Stimulated activated CD8-positive, alpha-beta memory T cell treated with anti-CD3 and anti-CD28 coated beads, Interleukin-2, amount 100 ng/mL, for 1 hour (primary cell): ENCODE measurements around the gene OSTC.
"Not testable (repeated sequence)": the region's sequence is repeated elsewhere in the genome, so short reads cannot be mapped to it uniquely, and the experiment has no call there.

Experiments used
- DNase-seq, 2 donors: peaks; one replicate each; pipeline ENCODE4 v3.0.0-alpha.2; 2020; ENCODE audit warnings: low read depth in 2 of 2

OSTC gene

DNA sequence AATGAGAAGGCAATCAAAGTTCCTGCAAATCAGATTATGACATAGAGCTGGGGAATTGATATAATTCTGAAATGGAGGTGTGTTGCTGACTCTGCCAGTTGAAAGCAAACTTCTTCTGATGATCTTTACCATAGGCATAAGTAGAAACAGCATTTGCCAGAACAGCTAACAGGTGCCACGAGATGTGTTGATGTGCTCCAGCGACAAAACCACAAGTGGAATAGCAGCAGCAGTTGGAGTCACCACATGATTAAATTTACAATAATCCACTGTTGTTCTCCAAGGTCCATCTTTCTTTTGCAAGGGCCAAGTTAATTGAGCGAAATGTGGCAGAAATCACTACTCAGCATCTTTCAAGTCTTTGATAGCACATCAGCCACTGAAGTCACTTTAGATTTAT is 3.7 kb upstream of the OSTC start:
- DNase-seq: no peak

DNA sequence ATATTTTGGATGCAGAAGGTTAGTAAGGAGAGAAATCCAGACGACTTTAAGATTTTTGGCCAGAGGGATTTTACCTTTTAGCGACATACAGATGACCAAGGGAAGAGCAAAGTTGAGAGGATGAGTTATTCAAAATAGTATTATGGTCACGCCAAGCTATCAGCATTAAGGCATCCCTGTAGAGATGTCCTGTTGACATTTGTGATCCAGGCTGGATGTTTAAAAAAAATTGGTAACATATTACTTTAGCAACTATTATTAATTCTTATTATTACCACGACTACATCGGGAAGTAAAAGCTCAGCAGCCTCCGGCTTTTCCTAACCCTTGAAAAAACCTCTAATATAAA is 562 bp upstream of the OSTC start:
- DNase-seq: no peak

DNA sequence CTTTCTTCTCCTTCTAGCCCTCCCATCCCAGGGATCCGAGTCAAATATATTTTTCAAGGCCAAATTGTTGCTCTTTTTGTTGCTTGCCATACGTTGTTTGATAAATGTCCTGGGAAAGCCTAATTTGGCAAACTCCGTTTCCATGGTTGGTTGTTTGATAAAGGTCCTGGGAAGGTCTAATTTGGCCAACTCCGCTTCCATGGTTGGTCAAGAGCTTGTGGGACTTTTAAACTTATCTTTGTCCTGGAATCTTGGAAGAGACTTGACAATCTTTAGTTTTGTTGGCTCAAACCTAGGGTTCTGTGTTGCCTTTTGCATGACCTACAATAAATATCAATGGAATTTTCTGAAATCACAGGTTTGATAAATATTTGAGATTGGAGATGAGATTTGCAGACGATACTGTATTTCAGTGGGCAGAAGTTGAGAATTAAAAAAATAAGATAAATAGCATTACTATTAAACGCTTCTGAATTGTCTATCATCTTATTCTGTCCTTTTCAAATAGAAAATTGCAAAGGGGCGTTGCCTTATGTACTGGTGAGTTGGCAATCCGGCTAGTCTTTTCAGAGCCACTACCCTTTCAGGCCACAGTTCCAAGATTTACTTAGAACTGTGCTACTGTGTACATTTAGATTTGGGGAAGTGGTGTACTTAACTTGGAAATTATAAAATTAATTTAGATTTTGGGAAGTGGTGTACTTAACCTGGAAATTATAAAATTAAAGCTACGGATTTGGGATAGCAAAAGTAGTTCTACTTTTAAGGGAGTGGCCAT is 804 bp downstream of the OSTC start:
- DNase-seq: no peak

DNA sequence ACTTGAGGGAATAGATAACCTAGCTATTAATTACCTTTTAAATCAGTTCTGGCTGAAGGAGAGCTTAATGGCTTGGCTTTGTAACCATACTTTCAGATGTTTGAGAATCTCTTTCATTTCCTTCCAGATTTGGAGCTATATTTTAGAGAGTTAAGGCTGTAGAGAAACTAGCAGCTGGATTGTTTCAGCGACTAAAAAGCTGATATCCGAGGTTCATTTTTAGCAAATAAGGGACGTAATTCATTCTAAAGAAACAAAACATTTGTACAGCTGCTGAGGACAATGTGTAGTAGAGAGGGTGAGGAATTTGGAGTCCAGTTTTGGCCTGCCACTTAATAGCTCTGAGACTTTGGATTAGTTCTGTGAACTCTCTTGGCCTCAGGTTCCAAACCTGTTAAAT is 12.2 kb downstream of the OSTC start:
- no peak for DNase-seq

DNA sequence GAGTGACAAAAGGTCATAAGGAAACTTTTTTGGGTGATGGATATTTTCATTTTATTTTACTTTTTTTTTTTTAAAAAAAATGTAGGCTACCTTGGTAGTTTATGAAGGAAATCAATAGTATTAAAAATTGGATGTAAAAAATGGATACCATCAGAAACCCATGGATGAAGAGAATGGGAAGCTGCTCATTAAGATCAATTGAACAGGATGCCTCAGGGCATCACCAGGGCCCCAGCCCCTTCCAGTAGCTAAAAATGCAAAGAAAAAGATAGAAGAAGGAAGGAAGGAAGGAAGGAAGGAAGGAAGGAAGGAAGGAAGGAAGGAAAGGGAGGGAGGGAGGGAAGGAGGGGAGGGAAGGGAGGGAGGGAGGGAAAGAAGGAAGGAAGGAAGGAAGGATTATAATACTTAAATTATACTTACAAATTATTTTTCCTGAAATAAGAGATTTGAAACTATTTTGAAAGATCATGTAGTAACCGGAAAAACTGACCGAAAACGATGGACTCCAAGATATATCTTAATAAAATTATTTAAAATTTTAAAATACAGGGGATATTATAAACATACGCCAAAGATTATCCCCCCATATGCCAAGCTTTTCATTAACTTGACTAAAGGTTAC is 24.1 kb downstream of the OSTC start:
- DNase-seq: no peak

DNA sequence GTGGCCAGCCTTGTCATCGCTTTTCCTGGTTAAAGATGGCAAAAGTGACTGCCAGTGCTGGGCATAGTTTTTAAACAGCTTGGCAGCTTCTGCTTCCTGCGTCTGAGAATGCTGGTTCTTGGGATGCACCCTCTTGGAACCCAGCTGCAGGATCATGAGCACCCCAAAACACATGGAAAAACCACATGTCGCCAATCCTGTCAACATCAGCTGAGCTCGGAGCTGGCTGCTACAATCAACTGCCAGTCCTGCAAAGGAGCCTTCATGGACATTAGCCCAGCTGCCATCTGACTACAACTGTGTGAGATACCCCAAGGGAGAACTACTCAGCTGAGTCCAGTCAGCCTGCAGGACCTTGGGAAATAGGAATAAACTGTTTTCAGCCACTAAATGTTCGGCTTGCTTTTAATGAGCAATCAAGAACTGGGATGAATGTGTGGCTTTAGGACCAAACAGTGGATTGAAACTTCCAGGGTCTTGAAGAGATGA is 31.0 kb downstream of the OSTC start:
- no peak for DNase-seq

DNA sequence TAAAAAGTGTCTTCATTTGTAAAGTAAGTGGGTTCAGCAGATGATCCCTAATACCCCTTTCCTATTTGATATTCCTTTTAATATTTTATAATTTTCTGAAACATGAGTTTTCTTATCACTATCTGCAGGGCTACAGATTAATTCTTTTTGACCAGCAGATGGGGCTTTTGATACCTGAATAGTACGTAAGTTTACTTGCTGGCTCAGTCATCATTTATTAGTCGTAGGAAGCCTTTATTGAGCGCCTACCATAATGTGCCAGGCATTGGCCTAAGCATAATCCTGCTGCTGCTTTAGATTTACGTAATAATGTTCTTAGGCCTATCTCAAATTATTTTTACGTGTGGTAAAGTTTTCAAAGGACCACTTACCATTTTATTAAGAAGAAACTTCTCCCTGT is 33.1 kb downstream of the OSTC start:
- DNase-seq: no peak

DNA sequence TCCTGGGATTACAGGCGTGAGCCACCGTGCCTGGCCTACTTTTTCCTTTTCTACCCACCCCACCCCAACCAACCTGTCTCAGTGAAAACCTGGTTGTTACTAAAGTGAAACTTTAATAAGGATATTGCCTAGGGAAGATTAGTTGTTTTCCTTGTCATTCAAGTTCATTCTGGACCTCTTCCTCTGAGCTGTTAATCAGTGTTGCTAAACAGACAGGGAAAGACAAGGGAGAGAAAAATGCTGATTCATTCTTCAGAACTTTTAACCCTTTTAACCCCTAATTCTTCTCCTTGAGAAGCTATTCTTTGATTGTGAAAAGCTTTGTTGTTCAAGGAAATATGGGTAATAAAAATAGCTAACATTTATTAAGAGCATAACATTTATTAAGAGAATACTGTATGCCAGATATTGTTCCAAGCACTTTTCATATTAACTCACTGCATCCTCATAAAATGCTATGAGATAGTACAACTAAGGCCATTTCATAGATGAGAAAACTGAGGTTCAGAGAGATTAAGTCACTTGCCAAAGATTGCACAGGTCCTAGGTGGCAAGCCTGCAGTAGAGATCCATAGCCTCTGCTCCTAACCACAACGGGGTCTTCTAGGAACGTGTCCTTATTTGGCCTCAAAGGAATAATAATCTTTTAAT is 34.8 kb downstream of the OSTC start:
- no peak for DNase-seq

DNA sequence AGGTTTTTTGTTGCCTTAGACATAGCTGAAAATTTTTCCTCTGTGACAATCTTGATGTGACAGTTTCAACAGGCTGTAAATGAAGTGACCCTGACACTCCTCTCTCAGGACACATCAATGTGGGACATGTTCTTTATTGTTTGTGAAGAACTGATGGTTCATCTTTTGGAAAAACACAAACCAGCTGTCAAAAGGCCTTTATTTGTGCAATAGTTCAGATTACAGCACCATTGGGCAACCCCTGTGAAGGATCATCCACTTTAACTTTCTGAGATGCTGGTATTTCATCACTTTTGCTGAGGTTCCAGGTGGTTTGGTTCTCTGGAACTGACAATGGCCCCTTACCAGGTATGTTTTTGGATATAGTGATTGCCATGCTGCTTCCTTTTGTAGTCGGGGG is 40.3 kb downstream of the OSTC start:
- DNase-seq: no peak

DNA sequence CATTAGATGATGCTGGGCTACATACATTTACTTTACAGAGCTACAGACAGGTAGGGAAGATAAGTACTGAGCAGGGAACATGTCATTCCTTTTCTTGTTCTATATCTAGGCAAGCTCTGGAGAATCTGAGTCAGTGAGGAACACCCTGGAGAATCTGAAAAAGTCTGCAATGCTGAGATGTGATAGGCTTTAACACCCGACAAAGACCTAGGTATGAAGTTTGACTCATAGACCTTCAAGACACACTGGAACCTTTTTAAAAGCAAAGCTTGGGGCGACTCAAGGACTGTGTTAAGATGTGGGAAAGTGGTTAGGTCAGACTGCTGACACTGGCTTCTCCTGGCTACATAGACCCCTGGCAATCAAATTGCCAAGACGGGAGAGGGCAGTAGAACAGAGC is 42.8 kb downstream of the OSTC start:
- DNase-seq: no peak

DNA sequence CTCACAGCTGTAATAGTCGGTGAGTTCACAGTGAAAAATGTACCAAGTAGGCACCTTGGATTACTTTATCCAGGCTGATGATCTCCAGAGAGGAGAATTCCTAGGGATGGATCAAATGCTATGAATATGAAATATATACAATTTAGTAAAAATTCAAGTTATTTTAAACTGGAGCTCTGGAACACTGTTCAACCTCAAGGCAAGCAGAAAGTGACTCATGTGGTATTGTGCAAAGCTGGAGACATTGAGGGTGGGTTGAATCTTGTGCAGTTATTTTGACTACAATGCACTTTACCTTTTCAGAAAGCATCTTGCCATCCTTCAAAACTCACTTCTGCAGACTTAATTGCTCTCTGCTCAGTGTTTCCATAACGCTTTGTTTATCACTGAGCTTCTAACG is 43.4 kb downstream of the OSTC start:
- no peak for DNase-seq

DNA sequence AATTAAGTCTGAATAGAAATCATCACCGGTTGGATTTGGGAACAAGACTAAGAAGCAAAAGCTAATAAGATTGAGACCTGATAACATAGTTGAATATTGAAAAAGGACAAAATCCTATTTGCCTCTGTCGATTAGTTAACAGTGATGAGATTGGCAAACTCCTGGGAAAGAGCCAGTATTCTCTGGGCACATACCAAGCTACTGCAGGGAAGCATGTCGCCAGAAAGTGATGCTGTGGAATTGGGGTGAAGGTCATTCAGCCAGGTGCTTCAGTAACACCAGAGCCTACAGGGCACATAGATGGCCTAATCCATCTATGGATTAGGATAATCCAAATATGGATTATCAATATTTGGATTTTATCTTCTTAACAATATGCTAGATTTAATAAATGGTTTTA is 44.0 kb downstream of the OSTC start:
- DNase-seq: no peak

DNA sequence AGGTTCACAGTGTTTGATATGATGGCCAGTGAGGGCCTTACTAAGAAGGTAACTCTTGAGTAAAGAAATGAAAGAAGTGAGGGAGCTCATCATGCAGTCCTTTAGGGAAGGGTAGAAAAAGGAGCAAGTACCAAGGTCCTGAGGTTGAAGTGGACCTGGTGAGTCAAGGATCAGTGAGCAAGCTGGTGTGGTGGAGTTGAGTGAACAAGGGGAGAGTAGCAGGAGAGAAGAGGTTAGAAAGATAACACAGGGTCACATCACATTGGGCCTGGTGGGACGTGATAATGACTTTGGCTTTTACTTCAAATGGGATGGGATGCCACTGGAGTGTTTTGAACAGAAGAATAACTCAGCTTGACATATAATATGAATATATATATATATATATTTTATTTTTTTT is 44.7 kb downstream of the OSTC start:
- no peak for DNase-seq

DNA sequence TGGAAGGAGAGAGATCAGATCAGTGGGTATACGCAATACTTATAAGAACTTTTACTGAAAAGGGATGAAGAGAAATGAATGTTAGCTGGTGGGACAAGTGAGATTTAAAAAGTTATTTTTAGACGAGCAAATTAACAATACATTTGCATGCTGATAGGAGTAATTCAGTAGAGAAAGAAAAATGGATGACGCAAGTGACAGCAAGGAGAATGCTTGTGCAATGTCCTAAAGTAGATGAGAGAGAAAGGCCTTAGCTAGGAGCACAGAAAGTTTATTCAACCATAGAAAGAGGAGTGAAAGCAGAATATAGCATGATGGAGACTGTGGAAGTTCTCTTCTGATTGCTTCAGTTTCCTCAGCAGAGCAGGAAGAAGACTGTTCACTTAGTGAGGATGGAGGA is 45.8 kb downstream of the OSTC start:
- DNase-seq: no peak

DNA sequence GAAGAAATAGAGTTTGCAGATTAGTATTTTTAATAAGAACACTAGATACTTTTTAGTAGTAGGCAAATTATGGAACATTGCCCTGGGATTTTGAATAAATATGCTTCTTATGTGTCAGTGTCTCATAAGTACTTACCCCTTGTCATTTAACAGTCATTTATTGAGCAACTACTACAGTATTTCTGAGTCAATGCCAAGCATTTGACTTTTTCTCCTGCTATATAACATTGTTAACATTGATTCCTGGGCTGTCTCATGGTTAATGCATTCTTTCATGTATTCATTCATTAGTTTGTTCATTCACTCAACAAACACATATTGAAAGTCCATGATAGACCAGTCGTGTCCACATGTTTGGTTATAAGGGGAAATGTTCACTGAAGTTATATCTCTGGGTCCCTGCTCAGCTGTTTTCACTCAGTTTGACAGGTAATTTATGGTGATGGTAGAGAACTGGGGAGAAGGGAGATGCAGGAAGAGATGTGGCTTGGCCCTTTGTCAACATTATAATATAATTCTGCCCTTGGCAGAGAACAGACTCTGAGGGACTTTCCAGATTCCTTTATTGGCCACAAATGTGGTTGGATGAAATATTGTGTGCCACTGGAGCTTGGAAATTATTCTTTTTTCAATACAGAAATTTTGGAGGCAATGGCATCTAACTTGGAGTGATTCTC is 49.8 kb downstream of the OSTC start:
- DNase-seq: no peak

DNA sequence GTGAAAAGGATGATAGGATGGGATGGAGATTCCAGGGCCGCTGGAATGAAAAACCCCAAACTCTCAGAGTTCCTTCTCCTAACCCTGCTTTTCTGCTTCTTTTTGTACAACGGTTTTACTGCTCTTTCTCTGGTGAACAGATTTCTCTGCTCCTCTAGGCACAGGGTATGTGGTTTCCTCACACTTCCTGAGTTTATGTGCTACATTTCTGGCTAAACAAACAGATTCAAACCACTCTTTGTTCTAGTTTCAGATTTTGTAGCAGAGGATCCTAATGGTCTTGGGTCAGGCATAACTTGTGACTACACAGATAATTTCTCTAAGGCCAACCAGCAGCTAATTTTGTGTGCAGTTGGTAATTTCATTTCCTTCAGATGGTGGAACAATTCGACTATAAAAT is 52.6 kb downstream of the OSTC start:
- DNase-seq: no peak

DNA sequence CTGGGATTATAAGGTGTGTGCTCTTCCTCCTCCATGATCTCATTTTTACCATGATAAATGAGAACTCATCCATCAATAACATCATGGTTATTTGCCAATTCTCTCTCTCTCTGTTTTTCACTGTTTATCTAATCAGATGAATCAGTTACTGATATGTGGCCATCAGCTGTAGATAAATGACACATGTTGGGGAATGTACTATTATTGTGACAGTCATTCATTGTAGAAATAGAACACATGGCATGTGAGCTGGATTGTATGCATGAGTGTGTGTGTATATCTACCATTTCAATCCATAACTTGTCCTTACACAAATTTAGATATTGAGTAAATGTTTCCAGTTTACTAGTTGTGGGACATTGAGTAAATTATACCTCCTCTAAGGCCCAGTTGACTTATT is 53.0 kb downstream of the OSTC start:
- DNase-seq: no peak

DNA sequence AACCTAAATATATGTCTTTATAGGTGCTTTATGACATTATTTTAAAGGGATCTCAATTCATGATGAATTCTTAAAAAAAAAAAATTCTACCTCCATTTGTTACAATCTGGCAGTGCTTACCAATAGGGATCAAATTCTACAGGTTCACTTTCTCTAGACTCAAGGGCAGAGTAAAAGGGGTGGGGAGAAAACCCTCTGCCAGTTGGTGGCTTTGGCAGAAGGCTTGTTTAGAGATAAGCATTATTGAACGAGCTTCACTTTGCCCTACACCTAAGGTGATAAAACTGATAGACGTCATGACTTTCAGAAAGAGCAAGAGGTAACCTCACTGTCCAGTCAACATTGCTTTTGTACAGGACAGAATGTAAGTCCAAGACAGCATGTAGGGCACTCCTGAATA is 53.6 kb downstream of the OSTC start:
- DNase-seq: no peak

DNA sequence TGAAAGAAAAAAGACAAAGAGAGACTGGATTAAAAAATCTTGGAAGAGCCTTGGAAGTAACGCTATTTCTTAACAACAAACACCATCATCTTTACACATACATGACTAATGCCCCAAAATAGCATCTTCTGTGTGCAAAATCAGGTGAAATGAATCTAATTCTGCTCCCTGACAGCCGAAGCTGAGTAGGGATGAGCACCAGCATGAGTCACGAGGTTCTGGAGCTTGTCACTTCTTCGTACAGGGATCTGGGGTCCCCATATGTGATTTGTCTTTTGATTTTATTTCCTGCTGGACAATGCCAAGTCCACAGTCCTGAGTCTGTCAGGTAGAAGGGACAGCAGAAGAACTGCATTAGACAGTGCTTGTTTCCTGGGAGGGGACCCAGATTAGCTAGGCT is 55.9 kb downstream of the OSTC start:
- no peak for DNase-seq

DNA sequence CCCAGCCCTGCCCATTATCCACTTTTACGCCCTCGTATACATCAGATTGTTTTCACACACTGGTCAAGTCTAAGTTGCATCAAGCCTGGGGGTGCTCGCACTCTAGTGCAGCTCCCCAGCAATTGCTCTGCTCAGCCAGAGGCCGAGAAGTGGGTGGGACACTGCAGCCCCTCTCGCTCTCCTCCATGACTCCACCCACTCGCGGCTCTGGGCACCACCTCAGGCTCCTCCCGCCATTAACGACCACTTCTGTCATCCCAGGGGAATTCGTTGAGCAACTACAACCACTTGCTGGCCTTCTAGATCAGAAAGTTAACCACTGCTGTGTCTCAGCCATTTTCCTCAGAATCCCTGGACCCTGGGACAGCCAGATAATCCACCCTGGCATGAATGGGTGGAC is 58.8 kb downstream of the OSTC start:
- DNase-seq: no peak

DNA sequence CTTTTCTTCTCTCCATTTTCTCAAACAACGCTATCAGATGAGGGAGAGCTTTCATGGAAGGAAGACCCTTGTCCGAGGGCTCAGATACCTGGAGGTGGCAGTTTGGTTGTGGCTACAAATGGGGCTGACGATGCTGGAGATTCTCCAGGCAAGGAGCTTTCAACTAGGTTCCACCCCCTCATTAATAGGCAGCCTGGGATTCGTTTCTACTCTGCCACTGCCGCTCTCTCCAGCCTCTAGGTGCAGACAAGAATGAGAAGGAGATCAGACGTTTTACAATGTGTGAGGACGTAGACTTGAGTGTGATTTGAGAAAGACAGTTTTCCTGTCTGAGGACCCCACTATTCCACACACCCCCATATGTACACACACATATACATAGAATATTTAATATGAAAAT is 59.3 kb downstream of the OSTC start:
- no peak for DNase-seq

DNA sequence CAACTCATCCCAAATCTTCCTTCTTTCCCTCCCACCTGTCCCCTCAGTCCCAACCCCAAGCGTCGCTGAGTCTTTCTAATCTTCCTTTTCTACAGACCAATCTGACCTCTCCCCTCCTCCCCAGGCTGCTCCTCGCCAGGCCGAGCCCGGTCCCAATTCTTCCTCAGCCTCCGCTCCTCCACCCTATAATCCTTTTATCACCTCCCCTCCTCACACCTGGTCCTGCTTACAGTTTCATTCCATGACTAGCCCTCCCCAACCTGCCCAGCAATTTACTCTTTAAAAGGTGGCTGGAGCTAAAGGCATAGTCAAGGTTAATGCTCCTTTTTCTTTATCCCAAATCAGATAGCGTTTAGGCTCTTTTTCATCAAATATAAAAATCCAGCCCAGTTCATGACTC is 60.2 kb downstream of the OSTC start:
- not testable (repeated sequence) for DNase-seq

DNA sequence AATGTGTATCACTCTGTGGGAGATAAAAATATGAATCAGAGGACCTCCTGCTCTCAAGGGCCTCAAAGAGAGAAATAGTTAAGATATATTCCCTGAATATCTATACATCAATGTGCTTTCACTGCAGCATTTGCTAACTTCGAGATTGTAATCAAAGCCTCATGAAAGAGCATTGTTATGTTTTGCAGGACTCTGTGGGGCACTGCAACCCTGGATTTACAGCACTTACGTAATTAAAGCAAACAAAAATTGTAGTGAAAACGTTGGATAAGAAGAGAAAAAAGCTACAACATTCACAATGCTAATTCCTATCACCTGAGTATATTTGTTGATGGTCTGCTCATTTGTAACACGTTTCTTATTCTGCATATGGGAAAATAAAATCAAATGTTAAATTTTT is 64.5 kb downstream of the OSTC start:
- no peak for DNase-seq
